ENCODE data around the gene PUSL1. TPM values are rescaled to one million over a fixed set of nuclear protein-coding genes. Genes with fewer than 3 reads are reported as not detected.

PUSL1 gene
- total RNA-seq, 2 experiments from 2014 or later = 23.9 to 25.4 TPM

DNA sequence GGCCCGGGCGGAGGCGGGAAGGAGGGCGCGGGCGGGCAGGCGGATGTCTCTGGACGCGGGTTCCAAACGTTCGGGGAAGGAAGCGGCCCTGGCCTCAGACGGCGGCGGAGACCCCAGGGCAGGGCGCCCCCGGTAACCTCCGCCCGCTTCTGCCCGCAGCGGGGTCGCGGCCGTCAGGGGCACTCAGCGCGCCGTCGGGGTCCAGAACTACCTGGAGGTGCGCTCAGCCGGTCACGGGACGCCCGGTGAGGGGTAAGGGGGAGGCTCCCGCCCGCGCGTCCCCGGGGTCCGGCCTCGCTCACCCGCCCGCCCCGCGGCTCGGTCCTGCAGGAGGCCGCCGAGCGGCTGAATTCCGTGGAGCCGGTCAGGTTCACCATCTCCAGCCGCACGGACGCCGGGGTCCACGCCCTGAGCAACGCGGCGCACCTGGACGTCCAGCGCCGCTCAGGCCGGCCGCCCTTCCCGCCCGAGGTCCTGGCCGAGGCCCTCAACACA lies 406 bp downstream of the PUSL1 start:
- POLR2A ChIA-PET = interaction anchor here (1.7 kb wide), 1 partner anchor 11 kb away, joined by 9 read pairs; no protein-coding TSS in a partner anchor
- no peaks in the 10 kb centered on the region for H3K9me3 Mint-ChIP-seq
- H3K4me1 Mint-ChIP-seq (ENCODE audit: low read depth) = peaks cover 23% of the 10 kb centered on the region
- TF ChIP-seq CTCF (IDR thresholded peaks at IDR 0.05) = no peak
- H3K27me3 Mint-ChIP-seq = no peaks in the 10 kb centered on the region
- H3K4me3 Mint-ChIP-seq = peak overlapping the region; percentile 79
- peak overlapping the region; percentile 82 for H3K27ac Mint-ChIP-seq
- H3K36me3 Mint-ChIP-seq (ENCODE audit: low read depth) = peaks cover 15% of the 10 kb centered on the region
- no peak for ATAC-seq
- no peak for DNase-seq
- intact Hi-C loops (cut with micrococcal nuclease) = no loop called here
- CTCF ChIA-PET = interaction anchor here (1.0 to 1.6 kb wide), 2 partner anchors 19 to 93 kb away, joined by 3 to 4 read pairs; no protein-coding TSS in a partner anchor

DNA sequence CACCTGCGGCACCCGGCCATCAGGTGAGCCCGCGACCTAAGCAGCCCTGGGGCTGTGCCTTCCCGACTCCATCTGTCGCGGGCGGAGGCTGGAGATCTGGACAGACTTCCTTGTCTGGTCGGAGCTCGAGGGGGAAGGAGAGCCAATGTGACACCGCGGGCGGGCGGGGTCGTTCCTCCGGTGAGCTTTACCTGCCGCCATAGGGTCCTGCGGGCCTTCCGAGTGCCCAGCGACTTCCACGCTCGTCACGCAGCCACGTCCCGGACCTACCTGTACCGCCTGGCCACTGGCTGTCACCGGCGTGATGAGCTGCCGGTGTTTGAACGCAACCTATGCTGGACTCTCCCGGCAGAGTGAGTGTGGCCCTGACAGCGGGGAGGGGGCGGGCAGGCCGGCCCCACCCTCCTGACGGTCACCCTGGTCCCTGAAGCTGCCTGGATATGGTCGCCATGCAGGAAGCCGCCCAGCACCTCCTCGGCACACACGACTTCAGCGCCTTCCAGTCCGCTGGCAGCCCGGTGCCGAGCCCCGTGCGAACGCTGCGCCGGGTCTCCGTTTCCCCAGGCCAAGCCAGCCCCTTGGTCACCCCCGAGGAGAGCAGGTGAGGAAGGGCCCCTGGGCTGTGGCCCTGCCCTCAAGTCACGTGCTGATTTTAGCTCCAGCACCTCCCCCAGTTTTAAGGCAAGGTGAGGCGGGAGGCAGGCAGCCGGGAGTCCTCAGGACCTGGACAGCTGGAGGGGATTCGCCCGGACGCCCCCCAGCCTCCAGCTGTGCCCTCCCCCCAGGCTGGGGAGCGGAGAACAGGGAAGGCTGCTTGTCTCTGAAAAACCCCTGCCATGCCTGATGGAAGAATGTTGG lies 1.1 kb downstream of the PUSL1 start:
- Mint-ChIP-seq H3K4me3 (peak overlapping the region; percentile 79), H3K27ac (peak overlapping the region; percentile 42), H3K9me3 (no peaks in the 10 kb centered on the region), H3K36me3 (ENCODE audit: low read depth) (peaks cover 16% of the 10 kb centered on the region), H3K27me3 (no peaks in the 10 kb centered on the region), H3K4me1 (ENCODE audit: low read depth) (peaks cover 23% of the 10 kb centered on the region)
- POLR2A ChIA-PET = interaction anchor here (0.9 to 1.7 kb wide), 5 partner anchors 10 to 39 kb away, joined by 3 to 9 read pairs (median 6); partner anchors contain the start of gene TAS1R3
- DNase-seq (peak; percentile 20), ATAC-seq (no peak)
- CTCF ChIA-PET = interaction anchor here (1.0 to 1.6 kb wide), 2 partner anchors 19 to 93 kb away, joined by 3 to 4 read pairs; no protein-coding TSS in a partner anchor
- intact Hi-C loops (cut with micrococcal nuclease) = no loop called here
- TF ChIP-seq CTCF (IDR thresholded peaks at IDR 0.05) = no peak

- Mint-ChIP-seq H3K27me3 (no peaks in the 10 kb centered on the region), H3K27ac (no peak overlapping the region), H3K36me3 (ENCODE audit: low read depth) (peaks cover 20% of the 10 kb centered on the region), H3K9me3 (no peaks in the 10 kb centered on the region), H3K4me3 (peak overlapping the region; percentile 79), H3K4me1 (ENCODE audit: low read depth) (peaks cover 19% of the 10 kb centered on the region)
- TF ChIP-seq CTCF (IDR thresholded peaks at IDR 0.05) = no peak
- POLR2A ChIA-PET = interaction anchor here (0.9 to 1.7 kb wide), 6 partner anchors 10 to 139 kb away, joined by 3 to 9 read pairs (median 4); partner anchors contain the start of gene TAS1R3
- intact Hi-C loops (cut with micrococcal nuclease) = no loop called here
- no peak for ATAC-seq
- DNase-seq = no peak
- CTCF ChIA-PET = interaction anchor here (1.6 kb wide), 1 partner anchor 20 kb away, joined by 4 read pairs; no protein-coding TSS in a partner anchor
Observed at GRCh38 chr1:1310109-1310385, 1.6 kb downstream of the PUSL1 start.

DNA sequence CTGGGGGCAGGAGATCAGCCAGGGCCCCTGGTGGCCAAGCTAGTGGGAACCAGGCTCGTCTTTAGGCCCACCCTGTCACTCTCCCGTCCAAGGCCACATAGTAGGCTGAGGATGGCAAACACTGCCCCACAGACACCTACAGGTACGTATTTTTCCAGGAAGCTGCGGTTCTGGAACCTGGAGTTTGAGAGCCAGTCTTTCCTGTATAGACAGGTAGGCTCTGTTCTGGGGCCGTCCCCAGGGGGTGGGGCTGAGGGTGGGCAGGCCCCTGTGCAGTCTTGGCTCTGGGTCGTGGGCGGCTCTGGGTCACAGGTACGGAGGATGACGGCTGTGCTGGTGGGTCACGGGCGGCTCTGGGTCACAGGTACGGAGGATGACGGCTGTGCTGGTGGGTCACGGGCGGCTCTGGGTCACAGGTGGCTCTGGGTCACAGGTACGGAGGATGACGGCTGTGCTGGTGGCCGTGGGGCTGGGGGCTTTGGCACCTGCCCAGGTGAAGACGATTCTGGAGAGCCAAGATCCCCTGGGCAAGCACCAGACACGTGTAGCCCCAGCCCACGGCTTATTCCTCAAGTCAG lies 2.2 kb downstream of the PUSL1 start:
- Mint-ChIP-seq H3K27me3 (no peaks in the 10 kb centered on the region), H3K9me3 (no peaks in the 10 kb centered on the region), H3K27ac (no peak overlapping the region), H3K36me3 (ENCODE audit: low read depth) (peaks cover 23% of the 10 kb centered on the region), H3K4me1 (ENCODE audit: low read depth) (peaks cover 15% of the 10 kb centered on the region), H3K4me3 (peak overlapping the region; percentile 79)
- no peak for TF ChIP-seq CTCF (IDR thresholded peaks at IDR 0.05)
- ChIA-PET POLR2A (interaction anchor here (0.9 to 1.7 kb wide), 5 partner anchors 9 to 139 kb away, joined by 3 to 9 read pairs (median 6); partner anchors contain the start of gene AURKAIP1), CTCF (interaction anchor here (1.6 kb wide), 1 partner anchor 21 kb away, joined by 4 read pairs; no protein-coding TSS in a partner anchor)
- ATAC-seq = no peak
- intact Hi-C loops (cut with micrococcal nuclease) = no loop called here
- DNase-seq = no peak

All from activated CD8-positive, alpha-beta T cell treated with anti-CD3 and anti-CD28 coated beads for 36 hours (primary cell).